HG03457 (cell line): ENCODE results near the gene GNAO1.

Experiments used
- ATAC-seq: cut with Tn5 transposase; IDR thresholded peaks from one replicate; pipeline ENCODE4 v1.9.1; 2021; ENCODE audit warnings: moderate number of reproducible peaks; ENCODE audit not compliant: unreplicated experiment

The GNAO1 gene

DNA sequence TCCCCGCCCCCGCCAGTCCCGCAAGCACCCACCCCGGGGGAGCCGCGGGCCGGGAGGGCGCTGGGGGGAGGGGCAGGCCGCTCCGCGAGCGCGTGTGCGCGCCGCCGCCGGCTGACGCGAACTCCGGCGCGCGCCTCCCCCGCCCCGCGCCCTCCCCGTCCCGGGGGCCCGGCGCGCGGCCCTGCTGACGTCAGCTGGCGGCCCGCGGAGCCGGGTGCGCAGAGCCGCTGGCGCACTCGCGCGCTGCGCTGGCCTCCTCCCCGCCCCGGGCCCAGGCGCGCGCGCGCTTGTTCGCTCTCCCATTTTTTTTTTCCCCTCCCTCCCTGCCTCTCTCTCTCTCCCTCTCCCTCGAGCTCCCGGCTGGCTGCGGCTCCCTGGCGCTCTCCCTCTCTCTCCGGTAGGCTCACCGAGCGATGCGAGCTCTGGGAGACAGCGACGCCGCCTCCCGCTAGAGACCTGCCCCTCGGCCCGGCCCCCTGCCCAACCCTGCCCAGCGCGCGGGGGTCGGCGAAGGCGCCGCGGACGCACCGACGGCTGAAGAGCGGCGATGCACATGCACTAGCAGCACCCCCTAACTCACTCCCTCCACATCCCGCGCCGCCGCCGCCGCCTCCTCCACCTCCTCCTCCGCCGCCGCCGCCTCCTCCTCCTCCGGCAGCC is at the start of gene GNAO1:
Gene GNAO1, plus strand, starts transcription at position 334 of the 660 bp plus-strand sequence. CDS start 747 bp downstream, outside the sequence.
- no peak for ATAC-seq

- ATAC-seq = no peak
Measured at GRCh38 chr16:56143666-56144065, 47.6 kb upstream of the GNAO1 start.

DNA sequence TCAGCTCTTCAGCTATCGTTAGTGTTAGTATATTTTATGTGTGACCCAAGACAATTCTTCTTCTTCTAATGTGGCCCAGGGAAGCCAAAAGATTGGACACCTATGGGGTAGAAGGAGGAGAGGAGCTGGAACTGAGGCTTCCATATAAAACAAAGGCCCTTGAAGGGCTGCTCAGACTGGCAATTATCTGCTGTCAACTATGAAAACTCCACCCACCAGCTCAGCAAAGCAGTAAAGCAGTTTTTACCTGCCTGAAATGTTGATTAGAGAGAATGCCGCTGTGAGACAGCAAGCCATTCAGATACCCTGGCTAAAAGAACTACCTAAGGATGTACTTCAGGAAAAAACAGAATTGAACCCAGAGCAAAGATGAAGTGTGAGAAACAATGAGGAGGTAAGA is 45.9 kb upstream of the GNAO1 start:
- ATAC-seq = no peak

DNA sequence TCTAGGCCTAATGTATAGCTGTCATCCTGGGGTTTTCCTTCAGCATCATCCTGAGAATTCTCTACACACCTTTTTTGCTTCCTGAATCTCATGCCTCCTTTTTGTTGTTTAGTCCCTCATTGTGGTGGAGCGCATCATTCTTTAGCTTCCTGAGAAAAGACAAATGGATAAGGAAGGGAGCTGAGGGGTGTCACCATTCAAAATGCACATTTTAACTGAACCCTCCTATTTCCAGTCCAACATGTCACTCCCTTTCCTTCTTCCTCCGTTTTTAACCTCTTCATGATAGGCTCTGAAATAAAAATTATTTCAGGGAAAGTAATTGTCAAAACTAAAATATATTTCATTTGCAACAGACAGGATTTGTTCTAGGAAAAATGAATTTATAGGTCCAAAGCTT is 39.7 kb upstream of the GNAO1 start:
- no peak for ATAC-seq

- ATAC-seq = no peak
Measured at GRCh38 chr16:56161658-56162057, 29.6 kb upstream of the GNAO1 start.

DNA sequence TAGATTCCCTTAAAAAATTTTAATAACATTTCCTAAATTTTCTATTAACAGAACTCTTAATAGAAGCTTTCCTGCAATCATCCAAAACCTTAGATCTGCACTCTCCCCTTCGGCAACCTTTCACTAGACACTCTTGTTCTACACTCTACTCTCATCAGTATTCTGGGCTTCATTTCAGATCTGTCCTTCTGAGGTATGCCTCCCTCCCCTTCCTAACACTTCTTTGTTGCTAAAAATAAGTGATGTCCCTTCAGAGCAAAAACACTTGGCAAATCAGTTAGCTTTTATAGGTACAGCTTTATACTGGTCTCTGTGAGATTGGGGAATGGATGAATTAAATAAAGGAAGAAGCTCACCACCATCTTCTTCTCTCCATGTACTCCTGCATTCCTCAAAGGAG is 28.2 kb upstream of the GNAO1 start:
- no peak for ATAC-seq

GRCh38 chr16:56163938-56164337 is 27.4 kb upstream of the GNAO1 start:
- ATAC-seq = no peak

- ATAC-seq = no peak
Measured at GRCh38 chr16:56164636-56165035, 26.7 kb upstream of the GNAO1 start.

GRCh38 chr16:56174411-56174810 is 16.9 kb upstream of the GNAO1 start:
- ATAC-seq = no peak

DNA sequence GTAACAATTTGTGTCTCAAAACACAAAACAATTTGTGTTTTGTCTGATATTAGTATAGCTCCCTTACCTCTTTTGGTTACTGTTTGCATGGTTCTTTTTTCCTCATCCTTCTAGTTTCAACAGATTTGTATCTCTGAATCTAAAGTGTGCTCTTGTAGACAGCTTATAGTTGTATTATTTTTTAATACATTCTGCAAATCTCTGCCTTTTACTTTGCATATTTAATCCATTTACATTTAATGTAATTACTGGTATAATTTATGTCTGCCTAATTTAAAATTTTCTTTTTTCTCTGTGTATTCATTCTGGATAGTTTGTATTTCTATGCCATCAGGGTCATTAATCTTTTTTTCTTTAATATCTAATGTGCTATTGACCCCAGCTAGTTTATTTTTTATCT is 9.9 kb upstream of the GNAO1 start:
- ATAC-seq = no peak

DNA sequence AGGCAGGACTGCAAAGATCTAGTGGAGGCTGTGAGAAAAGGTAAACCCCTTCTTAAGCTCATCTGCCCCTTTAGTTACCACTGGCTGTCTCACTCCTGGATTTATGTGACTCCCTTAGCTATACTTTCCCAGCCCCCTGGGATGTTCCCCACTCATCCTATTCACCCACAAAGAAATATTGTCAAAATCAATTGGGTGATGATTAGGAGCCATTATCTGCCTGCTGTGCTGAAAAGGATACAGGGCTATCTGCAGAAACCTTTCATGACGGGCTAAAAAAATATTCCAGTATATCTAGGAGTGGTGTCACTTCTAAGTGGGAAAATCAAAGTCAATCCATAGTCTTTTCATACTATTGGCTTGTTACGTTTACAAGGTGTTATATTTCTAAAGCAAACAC is 8.0 kb upstream of the GNAO1 start:
- ATAC-seq = no peak

DNA sequence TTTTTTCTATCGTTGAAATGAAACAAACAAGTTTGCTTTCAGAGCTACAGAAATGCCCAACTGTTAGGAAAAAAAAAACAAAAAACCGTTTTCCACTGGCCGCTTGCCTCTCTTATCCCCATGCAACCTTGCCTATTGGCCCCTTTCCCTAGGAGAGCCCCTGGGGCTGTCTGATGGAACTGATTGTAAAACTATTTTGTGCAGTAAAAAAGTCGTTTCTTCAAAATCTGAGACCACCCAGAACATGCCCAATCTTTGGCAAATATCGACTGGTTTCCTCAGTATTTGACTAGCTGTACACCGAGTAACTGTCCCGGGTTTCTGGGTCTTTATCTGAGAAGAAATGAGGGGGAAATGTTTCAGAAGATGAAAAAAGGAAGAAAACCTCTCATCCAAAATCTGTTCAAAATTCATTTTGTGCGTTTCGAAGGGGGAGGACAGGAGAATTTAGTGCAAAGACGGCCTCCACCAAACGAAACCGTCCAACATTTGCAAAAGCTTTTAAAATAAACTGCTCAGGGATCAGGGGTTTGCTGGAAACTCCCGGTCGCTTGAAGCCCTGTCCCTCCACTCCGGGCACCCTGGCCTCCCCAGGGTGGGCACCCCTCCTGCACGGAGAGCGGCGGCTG is 1.1 kb upstream of the GNAO1 start:
- no peak for ATAC-seq

DNA sequence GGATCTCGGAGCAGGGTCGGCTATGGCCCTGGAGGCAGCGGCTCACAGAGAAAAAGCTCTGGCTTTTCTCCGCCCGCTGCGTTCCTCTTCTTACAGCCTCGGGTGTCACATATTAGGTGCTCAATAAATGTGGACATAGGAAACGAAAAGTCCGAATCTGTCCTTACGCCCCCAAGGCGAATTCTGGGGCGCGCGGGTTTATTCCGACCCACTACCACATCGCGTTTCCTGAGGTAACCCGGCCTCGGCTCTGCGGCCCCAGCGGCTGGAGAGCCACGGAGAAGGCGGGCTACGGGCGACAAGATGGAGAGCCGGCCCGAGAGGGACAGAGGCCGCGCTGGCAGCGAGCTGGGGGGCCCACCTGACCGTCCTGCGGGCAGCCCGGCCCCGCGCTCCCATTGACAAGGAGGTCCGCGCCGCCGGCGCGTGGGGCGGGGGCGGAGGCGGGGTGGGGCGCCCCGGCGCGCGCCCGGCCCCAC is 573 bp upstream of the GNAO1 start:
- no peak for ATAC-seq

DNA sequence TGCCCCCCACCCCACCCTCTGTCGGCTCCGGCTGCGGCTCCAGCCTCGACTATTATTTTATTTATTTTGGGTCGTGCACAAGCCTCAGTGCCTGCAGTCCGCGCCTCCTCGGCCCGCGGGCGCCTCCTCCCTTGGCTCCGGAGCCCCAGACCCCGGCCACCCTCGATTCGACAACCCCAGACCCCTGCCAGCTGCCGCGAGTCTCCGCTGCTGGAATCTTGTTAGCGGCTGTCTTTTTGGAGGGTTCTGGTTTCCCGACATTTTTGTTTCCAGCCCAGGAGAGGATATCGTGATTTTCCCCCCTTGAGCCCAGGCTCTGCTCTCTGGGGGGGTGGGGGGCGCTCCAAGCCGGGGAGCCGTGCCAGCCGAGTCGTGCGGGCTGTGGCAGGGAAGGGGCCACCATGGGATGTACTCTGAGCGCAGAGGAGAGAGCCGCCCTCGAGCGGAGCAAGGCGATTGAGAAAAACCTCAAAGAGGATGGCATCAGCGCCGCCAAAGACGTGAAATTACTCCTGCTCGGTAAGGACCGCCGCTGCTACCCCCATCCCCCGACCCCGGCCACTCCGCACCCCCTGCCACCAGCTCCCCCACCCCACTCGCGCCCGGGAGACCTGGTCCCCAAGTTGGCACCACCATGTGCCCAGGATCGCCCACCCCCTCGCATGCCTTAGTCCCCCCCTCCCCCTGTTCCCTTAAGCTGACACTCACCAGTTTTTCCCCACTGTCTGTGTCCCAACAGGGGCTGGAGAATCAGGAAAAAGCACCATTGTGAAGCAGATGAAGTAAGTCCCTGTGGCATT is 746 bp downstream of the GNAO1 start:
- ATAC-seq = no peak

GRCh38 chr16:56192635-56192945 is 1.3 kb downstream of the GNAO1 start:
- ATAC-seq = no peak

GRCh38 chr16:56192986-56193945 is 2.0 kb downstream of the GNAO1 start:
- ATAC-seq = no peak

- no peak for ATAC-seq
Measured at GRCh38 chr16:56193951-56194726, 2.9 kb downstream of the GNAO1 start.

DNA sequence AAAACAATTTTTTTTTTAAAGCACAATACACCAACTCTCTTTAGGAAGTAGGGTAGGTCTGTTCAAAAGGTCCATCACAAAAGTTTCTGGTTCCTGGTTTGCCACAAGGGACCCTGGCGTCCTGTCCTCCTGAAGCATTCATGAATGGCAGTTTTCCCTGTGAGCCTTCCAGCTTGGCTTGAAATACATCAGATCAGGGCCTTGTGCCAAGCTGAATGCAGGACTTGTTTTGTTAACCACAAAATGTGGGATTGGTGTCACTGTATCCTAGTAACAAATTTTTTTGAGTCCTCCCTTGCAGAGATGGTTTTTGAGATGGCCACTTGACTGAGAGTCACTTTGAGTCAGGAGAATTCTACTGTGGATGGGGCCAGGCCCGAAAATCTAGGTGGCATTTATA is 3.9 kb downstream of the GNAO1 start:
- ATAC-seq = no peak

- no peak for ATAC-seq
Measured at GRCh38 chr16:56196381-56196780, 5.1 kb downstream of the GNAO1 start.
